ENCODE data around the gene ZNF33A. TPM values are rescaled to one million over a fixed set of nuclear protein-coding genes. Genes with fewer than 3 reads are reported as not detected.

ZNF33A gene
- total and polyA plus RNA-seq, 2 donors (not counting 3 experiments of a cell fraction or from before 2014, with no cell fraction given) = 4.6 to 13.2 TPM

GRCh38 chr10:38102880-38103279, 92.4 kb downstream of the ZNF33A start:
- Histone ChIP-seq H3K27ac (ENCODE audit: insufficient read depth, low read depth, low read length) (no peak overlapping the region), H3K9me1 (replicated peaks; ENCODE audit: control insufficient read depth, extremely low read depth, insufficient read depth, low read length) (no peaks in the 10 kb centered on the region), H3K36me3 (ENCODE audit: control insufficient read depth in 2 of 2, extremely low read depth in 1 of 2, insufficient read depth in 2 of 2, low read length in 2 of 2) (peaks cover under 1 to 2% of the 10 kb centered on the region in 2 experiments), H3K4me1 (ENCODE audit: control insufficient read depth, extremely low read depth, insufficient read depth, low read length) (no peaks in the 10 kb centered on the region), H2AFZ (ENCODE audit: low read depth, low read length) (no peak overlapping the region), H3K4me2 (ENCODE audit: insufficient read depth, low read length) (no peak overlapping the region), H3K27me3 (ENCODE audit: control insufficient read depth in 2 of 2, insufficient read depth in 2 of 2, low read length in 2 of 2) (no peaks in the 10 kb centered on the region), H3K79me2 (ENCODE audit: control insufficient read depth, insufficient read depth, low read length) (no peaks in the 10 kb centered on the region), H3K9ac (replicated peaks; ENCODE audit: extremely low read depth, insufficient read depth, low read length) (no peak overlapping the region), H3K9me3 (replicated peaks; ENCODE audit: control insufficient read depth, insufficient read depth, low read length) (no peaks in the 10 kb centered on the region), H4K20me1 (replicated peaks; ENCODE audit: control insufficient read depth, extremely low read depth, insufficient read depth, low read length) (no peaks in the 10 kb centered on the region), H3K4me3 (replicated peaks in 1 of 3; ENCODE audit: insufficient read depth in 1 of 3, low read depth in 1 of 3, low read length in 3 of 3) (no peak overlapping the region)
- FAIRE-seq = no peak
- CTCF ChIA-PET = no interaction called here
- TF ChIP-seq POLR2AphosphoS5 (IDR thresholded peaks at IDR 0.05; ENCODE audit: insufficient read depth, low read depth, low read length) = no peak
- TF ChIP-seq GATA2 (IDR thresholded peaks at IDR 0.05; ENCODE audit: insufficient read depth, insufficient read length, low read depth, low read length) = no peak
- no peak for TF ChIP-seq MAX (IDR thresholded peaks at IDR 0.05; ENCODE audit: insufficient read depth, insufficient read length)
- no peak for TF ChIP-seq FOS (IDR thresholded peaks at IDR 0.05; ENCODE audit: borderline replicate concordance, insufficient read depth, low read length)
- no peak for TF ChIP-seq CTCF (IDR thresholded peaks at IDR 0.05; ENCODE audit: extremely low read depth in 1 of 2, insufficient read depth in 1 of 2, low read depth in 1 of 2, low read length in 2 of 2)
- TF ChIP-seq MYC (IDR thresholded peaks at IDR 0.05; ENCODE audit: low read depth, low read length) = no peak
- no peak for TF ChIP-seq POLR2A (IDR thresholded peaks at IDR 0.05; ENCODE audit: low read depth, low read length)
- no peak for TF ChIP-seq EZH2 (IDR thresholded peaks at IDR 0.05; ENCODE audit: borderline replicate concordance, low read depth, low read length, severe bottlenecking)
- no peak for TF ChIP-seq JUN (IDR thresholded peaks at IDR 0.05; ENCODE audit: borderline replicate concordance, insufficient read depth, insufficient read length, low read depth)
- intact Hi-C loops (cut with micrococcal nuclease) = no loop called here
- no TSS peak for BruUV-seq (replicated peaks)
- POLR2A ChIA-PET = no interaction called here
- no peak for DNase-seq (ENCODE audit: low read depth, low spot score)
- dilution Hi-C loops (cut with MboI; ENCODE audit: extremely low pct_ligation_motif_present, low sequenced_read_pairs) = no loop called here

All from endothelial cell of umbilical vein (primary cell).